Measurements from ENCODE around the gene REC114.

The REC114 gene

DNA sequence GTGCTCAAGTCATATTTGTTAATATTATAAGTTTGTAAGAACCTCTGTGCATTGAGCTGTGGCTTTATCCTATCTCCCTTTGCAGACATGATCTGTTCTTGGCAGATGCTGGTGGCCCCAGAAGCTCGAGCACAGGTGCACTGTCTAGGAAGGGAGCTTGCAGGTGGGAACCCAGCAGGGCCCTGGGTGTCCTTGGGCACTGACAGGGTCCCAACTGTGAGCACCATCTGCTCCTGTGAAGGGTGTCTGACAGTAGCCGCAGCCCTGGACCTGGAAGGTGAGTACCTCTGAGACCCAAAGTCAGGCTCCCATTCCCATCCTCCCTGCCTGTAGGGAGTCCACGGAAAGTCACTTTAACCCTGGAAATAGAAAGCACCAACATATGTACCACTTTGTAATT lies 2.4 kb upstream of the REC114 start:
- TF ChIP-seq SIN3A (IDR thresholded peaks at IDR 0.05; ENCODE audit: borderline replicate concordance, insufficient read depth, low read length): no peak
- TF ChIP-seq, protein P1, sequence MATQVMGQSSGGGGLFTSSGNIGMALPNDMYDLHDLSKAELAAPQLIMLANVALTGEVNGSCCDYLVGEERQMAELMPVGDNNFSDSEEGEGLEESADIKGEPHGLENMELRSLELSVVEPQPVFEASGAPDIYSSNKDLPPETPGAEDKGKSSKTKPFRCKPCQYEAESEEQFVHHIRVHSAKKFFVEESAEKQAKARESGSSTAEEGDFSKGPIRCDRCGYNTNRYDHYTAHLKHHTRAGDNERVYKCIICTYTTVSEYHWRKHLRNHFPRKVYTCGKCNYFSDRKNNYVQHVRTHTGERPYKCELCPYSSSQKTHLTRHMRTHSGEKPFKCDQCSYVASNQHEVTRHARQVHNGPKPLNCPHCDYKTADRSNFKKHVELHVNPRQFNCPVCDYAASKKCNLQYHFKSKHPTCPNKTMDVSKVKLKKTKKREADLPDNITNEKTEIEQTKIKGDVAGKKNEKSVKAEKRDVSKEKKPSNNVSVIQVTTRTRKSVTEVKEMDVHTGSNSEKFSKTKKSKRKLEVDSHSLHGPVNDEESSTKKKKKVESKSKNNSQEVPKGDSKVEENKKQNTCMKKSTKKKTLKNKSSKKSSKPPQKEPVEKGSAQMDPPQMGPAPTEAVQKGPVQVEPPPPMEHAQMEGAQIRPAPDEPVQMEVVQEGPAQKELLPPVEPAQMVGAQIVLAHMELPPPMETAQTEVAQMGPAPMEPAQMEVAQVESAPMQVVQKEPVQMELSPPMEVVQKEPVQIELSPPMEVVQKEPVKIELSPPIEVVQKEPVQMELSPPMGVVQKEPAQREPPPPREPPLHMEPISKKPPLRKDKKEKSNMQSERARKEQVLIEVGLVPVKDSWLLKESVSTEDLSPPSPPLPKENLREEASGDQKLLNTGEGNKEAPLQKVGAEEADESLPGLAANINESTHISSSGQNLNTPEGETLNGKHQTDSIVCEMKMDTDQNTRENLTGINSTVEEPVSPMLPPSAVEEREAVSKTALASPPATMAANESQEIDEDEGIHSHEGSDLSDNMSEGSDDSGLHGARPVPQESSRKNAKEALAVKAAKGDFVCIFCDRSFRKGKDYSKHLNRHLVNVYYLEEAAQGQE (IDR thresholded peaks at IDR 0.05; ENCODE audit: insufficient read depth in 1 of 2, low read depth in 2 of 2, low read length in 2 of 2): no peak
- no peak for TF ChIP-seq POLR2AphosphoS5 (IDR thresholded peaks at IDR 0.05; ENCODE audit: low read depth, low read length)
- TF ChIP-seq FOXP2 (optimal IDR thresholded peaks at IDR 0.05; ENCODE audit: borderline replicate concordance, extremely low read depth, extremely low read length, insufficient read depth): no peak
- no peak for TF ChIP-seq TAF1 (IDR thresholded peaks at IDR 0.05; ENCODE audit: borderline replicate concordance, insufficient read depth, low read length)

DNA sequence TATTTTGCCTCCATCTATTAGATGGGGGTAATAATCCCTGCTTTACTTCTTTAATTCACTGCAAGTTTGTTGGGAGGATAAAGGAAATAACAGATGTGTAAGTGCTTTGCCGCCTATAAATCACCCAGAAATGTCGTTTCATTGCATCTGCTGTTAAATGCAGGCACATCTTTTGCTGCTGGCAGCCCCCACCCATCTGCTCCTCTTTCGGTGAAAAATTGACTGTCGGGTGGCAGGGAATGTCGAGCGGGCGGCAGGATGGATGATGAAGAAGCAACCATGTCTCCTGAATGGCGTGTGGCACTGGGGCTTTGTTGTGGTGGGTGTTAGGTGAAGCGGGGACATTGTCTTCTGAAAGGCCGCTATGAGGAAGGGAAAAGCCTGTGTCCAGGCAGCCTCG lies 543 bp upstream of the REC114 start:
- TF ChIP-seq, protein P1 (IDR thresholded peaks at IDR 0.05; ENCODE audit: insufficient read depth in 1 of 2, low read depth in 2 of 2, low read length in 2 of 2): no peak
- TF ChIP-seq SIN3A (IDR thresholded peaks at IDR 0.05; ENCODE audit: borderline replicate concordance, insufficient read depth, low read length): no peak
- TF ChIP-seq FOXP2 (optimal IDR thresholded peaks at IDR 0.05; ENCODE audit: borderline replicate concordance, extremely low read depth, extremely low read length, insufficient read depth): no peak
- TF ChIP-seq POLR2AphosphoS5 (IDR thresholded peaks at IDR 0.05; ENCODE audit: low read depth, low read length): no peak

DNA sequence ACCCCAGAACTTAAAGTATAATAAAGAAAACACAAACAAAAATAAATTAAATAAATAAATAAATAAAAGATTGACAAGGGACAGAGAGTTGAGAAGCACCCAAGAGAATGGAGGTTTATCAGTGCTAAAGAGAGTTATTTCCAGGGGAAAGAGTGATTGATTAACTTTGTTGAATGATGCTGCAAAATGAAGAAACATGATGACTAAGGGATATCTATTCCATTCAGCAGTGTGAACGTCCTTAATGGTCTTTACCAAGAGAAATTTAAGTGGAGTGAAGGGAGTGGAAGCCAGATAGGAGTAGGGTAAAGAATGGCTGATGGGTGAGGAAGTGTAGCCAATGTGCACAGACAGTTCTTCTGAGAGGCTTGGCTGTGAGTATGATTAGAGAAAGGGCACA lies 11.1 kb downstream of the REC114 start:
- TF ChIP-seq SIN3A (IDR thresholded peaks at IDR 0.05; ENCODE audit: borderline replicate concordance, insufficient read depth, low read length) (no peak), POLR2AphosphoS5 (IDR thresholded peaks at IDR 0.05; ENCODE audit: low read depth, low read length) (no peak), FOXP2 (optimal IDR thresholded peaks at IDR 0.05; ENCODE audit: borderline replicate concordance, extremely low read depth, extremely low read length, insufficient read depth) (no peak), TAF1 (IDR thresholded peaks at IDR 0.05; ENCODE audit: borderline replicate concordance, insufficient read depth, low read length) (no peak)
- TF ChIP-seq, protein P1 (IDR thresholded peaks at IDR 0.05; ENCODE audit: insufficient read depth in 1 of 2, low read depth in 2 of 2, low read length in 2 of 2): no peak

DNA sequence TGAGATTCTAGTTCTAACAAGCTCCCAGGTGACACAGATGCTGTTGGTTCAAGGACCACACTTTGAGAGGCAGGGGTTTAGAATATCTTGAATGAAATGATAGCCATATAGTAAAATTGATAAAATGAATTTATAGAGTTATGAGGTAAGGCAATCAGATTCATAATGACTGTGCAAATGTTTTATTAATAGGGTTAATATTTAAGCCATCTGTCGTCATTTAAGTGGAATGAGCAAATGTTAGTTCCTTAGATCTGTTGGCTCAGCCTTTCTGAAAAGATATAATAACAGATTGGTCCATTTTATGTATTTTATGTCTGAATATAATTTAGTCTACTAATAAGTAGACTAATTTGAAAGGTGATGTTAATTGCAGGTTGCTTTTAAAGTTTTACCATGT lies 12.9 kb downstream of the REC114 start:
- TF ChIP-seq POLR2AphosphoS5 (IDR thresholded peaks at IDR 0.05; ENCODE audit: low read depth, low read length) (no peak), SIN3A (IDR thresholded peaks at IDR 0.05; ENCODE audit: borderline replicate concordance, insufficient read depth, low read length) (no peak), FOXP2 (optimal IDR thresholded peaks at IDR 0.05; ENCODE audit: borderline replicate concordance, extremely low read depth, extremely low read length, insufficient read depth) (no peak), TAF1 (IDR thresholded peaks at IDR 0.05; ENCODE audit: borderline replicate concordance, insufficient read depth, low read length) (no peak)
- TF ChIP-seq, protein P1 (IDR thresholded peaks at IDR 0.05; ENCODE audit: insufficient read depth in 1 of 2, low read depth in 2 of 2, low read length in 2 of 2): no peak

DNA sequence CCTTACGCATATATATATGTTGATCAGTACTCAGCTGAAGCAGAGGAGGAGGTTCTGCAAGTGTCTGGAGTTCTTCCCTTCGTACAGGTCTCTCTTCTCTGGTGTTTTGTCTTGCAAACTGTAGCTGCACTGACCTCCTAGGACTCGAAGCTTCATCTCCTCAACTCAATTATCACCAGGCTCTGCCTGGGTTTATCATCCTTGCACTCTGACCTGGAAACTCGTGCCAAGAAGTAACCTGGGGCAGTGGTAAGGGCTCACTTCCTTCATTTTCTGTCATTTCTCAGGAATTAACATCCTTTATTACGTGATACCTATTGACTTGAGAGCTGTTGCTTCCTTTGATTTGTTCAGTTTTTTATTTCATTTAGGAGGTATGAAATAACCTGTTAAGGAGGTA lies 14.4 kb downstream of the REC114 start:
- no peak for TF ChIP-seq FOXP2 (optimal IDR thresholded peaks at IDR 0.05; ENCODE audit: borderline replicate concordance, extremely low read depth, extremely low read length, insufficient read depth)

Measured in PFSK-1 (cell line).